DMS114 treated with DMSO at 0.1 percent for 48 hours (cell line): ENCODE results near the gene PDILT.

Experiments used
- DNase-seq: peaks from one replicate; lab custom pipeline; 2025; ENCODE audit not compliant: unreplicated experiment; lab: John Stamatoyannopoulos, UW

The PDILT gene

GRCh38 chr16:20372701-20373100 lies 31.8 kb downstream of the PDILT start:
- no peak for DNase-seq

GRCh38 chr16:20369452-20370054 lies 35.0 kb downstream of the PDILT start:
- no peak for DNase-seq

- no peak for DNase-seq
Measured at GRCh38 chr16:20364051-20364450, 40.5 kb downstream of the PDILT start.

- no peak for DNase-seq
Measured at GRCh38 chr16:20363191-20363590, 41.3 kb downstream of the PDILT start.

GRCh38 chr16:20359997-20360396 lies 44.5 kb downstream of the PDILT start:
- DNase-seq: no peak

- DNase-seq: no peak
Measured at GRCh38 chr16:20355114-20355782, 49.3 kb downstream of the PDILT start.

GRCh38 chr16:20353379-20353778 lies 51.2 kb downstream of the PDILT start:
- no peak for DNase-seq

- no peak for DNase-seq
Measured at GRCh38 chr16:20352615-20353014, 51.9 kb downstream of the PDILT start, which contains the start of gene UMOD. TSS of gene UMOD (minus strand) at chr16:20352715. CDS start at chr16:20350737, 1,978 bp downstream.

GRCh38 chr16:20349615-20350014 lies 54.9 kb downstream of the PDILT start:
- no peak for DNase-seq

GRCh38 chr16:20348365-20349185 lies 56.0 kb downstream of the PDILT start:
- no peak for DNase-seq

- DNase-seq: no peak
Measured at GRCh38 chr16:20347666-20348364, 56.7 kb downstream of the PDILT start.

GRCh38 chr16:20344611-20345010 lies 59.9 kb downstream of the PDILT start:
- no peak for DNase-seq

- DNase-seq: no peak
Measured at GRCh38 chr16:20339744-20340143, 64.8 kb downstream of the PDILT start.

GRCh38 chr16:20336955-20337354 lies 67.6 kb downstream of the PDILT start:
- no peak for DNase-seq

GRCh38 chr16:20334396-20334795 lies 70.1 kb downstream of the PDILT start:
- no peak for DNase-seq

GRCh38 chr16:20333120-20333519 lies 71.4 kb downstream of the PDILT start:
- DNase-seq: no peak

- no peak for DNase-seq
Measured at GRCh38 chr16:20332411-20332810, 72.1 kb downstream of the PDILT start.

GRCh38 chr16:20331635-20332034 lies 72.9 kb downstream of the PDILT start:
- no peak for DNase-seq

- DNase-seq: no peak
Measured at GRCh38 chr16:20329392-20330138, 75.0 kb downstream of the PDILT start.

- no peak for DNase-seq
Measured at GRCh38 chr16:20327444-20328041, 77.0 kb downstream of the PDILT start, which contains the start of gene GP2. TSS of gene GP2 (minus strand) at chr16:20327513. CDS start at chr16:20326431, 1,082 bp downstream.
